Measurements from ENCODE around the gene OR9A4.
"Not testable (repeated sequence)": the region's sequence is repeated elsewhere in the genome, so short reads cannot be mapped to it uniquely, and the experiment has no call there.

Gene OR9A4, protein sequence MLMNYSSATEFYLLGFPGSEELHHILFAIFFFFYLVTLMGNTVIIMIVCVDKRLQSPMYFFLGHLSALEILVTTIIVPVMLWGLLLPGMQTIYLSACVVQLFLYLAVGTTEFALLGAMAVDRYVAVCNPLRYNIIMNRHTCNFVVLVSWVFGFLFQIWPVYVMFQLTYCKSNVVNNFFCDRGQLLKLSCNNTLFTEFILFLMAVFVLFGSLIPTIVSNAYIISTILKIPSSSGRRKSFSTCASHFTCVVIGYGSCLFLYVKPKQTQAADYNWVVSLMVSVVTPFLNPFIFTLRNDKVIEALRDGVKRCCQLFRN

DNA sequence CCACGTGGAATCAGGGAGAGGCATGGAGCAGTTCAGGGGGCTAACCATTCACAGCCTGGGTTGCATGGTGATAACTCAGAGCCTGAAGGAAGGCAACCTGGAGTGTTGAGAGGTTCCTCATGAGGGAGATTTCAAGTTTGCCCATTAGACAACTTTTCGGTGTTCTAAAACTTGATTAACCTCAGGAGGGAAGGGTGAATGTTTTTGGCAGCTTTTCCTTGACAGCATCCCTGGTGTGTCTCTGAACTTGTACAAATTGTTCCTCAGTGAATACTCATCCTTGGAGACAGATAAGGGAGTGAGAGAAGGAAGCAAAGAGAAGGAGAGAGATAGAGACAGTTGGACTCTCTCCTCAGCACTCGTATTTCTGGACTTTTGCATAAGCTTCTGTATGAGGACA, at the start of gene OR9A4:
Gene OR9A4 (plus strand): TSS at position 301 of the 400 bp plus-strand sequence. CDS start 2,477 bp downstream, outside the sequence.
- no peak for DNase-seq

DNA sequence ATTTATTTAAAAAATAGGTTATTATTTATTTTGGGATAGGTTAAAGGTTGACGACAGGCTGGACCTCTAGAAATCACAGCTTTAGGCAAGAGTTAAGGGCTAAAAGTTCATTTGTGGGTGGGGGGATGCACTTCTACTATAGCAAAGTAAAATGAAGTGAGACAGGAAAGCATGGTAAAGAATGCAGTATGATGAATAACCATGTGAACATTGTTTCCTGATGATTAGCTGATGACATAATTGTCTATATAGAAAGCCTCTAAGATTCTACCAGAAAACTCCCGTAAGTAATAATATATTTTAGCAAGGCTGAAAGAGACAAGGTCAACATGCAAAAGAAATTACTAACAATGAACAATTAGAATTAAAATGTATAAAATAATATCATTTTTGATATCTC, 49.2 kb upstream of the OR9A4 start:
- no peak for DNase-seq

DNA sequence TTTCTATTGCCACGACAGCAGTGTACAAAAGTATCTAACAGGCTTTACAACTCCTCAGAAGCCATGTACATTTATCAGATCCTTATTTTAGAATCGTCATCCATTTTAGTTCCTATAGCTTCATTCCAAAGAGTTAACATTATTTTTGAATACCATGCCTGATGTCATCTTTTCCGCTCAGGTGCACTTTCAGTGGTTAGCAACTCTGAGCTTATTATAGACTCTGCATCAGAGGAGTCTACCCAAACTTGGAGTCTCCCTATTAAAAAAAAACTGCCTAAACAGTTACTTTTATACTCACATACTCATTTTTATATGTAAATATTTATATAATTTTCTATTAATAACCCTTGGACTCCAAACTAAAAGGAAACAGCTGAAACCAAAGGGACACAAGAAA, 43.3 kb upstream of the OR9A4 start:
- DNase-seq = no peak

DNA sequence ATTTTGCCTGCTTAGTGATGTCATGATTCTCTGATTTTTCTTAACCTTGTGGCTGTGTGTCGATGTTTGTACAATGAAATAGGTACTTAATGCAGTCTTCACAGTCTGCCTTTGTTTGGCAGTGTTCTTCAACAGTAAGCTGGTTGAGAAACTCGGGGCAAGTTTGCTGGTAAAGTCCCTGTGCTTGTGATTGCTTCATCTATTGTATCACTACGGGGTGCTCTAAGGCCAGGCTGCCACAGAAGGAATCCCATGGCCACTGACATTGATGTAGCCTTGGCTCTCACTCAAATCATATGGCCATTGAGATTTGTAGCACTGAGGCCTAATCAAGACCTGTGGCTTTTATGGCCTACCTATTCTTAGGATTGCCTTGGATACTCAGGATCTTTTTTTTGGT, 41.4 kb upstream of the OR9A4 start:
- no peak for DNase-seq

DNA sequence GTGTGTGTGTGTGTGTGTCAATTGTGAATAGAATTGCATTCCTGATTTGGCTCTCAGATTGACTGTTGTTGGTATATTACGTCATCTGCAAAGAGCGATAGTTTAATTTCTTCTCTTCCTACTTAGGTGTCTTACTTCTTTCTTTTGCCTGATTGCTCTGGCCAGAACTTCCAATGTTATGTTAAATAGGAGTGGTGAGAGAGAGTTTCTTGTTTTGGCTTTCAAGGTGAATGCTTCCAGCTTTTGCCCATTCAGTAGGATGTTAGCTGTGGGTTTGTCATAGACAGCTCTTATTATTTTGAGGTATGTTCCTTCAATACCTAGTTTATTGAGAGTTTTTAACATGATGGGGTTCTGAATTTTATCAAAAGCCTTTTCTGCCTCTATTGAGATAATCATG, 40.7 kb upstream of the OR9A4 start:
- DNase-seq = no peak

DNA sequence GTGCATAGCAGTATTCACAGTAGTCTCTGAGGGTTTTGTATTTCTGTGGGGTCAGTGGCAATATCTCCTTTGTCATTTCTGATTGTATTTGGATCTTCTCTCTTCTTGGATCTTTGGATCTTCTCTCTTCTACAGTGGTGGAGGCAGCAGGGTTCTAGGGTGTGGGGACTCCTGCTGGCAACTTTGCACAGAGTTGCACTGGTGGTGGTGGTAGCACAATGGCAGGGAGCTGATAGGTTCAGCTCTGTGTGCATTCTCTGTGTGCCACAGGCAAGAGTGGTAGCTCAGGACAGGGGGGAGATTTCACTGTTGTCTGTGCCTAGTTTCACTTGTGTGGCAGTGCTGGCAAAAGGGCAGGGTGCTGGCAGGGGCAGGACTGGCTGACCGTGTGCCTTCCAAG, 39.8 kb upstream of the OR9A4 start:
- DNase-seq = no peak

DNA sequence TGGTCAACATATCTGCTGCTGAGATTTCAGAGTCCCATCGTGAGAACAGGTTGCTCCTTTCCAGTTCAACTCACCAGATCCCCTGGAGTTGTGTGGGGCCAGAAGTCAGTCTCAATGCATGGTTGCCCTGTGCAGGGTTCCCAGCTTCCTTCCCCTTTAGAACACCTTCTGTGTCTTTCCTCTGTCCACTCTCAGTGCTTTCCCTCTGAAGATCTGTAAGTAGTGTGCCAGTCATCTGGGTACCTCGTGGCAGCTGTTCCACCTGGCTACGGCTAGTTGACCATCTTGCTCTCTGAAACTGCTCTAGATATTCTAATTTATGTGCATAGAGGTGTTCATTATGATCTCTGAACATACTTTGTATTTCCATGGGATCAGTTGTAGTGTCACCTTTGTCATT, 38.8 kb upstream of the OR9A4 start:
- DNase-seq = no peak

DNA sequence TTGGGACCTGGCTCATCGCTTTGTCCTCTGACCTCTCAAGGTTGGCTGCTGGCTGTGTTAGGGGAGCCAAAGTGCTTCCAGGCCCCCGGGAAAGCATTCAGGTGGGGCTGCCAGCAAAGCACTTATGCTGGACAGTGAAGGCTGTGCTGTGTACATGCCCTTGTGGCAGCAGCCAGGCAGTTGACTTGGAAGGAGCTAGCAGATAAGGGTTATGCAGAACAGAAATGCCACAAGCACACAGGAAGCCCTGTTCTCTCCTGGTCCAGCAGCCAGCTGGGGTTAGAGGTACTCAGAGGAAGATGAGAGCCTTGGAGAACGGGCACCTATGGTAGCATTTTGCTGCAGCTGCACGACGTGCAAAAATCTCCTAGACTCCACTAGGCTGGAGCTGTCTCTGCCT, 35.2 kb upstream of the OR9A4 start:
- no peak for DNase-seq

DNA sequence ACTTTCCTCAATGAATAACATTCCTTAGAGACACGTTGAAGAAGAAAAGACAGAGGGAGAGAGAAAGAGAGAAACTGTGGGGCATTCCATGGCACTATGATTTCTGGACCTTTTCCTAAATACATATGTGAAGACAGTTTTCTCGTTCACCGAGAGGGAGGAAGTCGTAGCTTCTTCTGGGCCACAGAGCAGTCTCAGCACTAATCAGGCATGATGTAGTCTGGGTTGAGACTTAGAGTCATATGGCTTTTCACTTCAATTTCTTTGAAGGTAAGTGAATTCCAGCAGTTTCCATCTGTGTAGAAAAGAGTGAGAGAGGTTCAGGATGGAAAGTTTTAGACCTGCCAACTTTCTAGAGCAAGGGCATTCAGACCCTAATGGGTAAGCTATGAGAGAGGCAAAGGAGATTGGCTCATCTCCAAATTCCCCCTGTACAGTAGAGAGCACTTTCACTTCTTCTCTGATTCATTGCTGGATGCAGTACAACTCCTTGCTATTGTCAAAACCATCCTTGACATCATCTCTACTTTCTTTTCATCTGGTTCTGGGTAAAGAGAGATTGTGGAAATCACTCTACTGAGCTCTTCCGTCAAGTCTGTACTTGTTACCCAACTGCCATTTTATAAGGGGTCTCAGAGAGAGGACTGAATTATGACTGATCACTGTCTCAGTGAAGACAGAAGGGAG, 31.5 kb upstream of the OR9A4 start:
- DNase-seq = no peak

DNA sequence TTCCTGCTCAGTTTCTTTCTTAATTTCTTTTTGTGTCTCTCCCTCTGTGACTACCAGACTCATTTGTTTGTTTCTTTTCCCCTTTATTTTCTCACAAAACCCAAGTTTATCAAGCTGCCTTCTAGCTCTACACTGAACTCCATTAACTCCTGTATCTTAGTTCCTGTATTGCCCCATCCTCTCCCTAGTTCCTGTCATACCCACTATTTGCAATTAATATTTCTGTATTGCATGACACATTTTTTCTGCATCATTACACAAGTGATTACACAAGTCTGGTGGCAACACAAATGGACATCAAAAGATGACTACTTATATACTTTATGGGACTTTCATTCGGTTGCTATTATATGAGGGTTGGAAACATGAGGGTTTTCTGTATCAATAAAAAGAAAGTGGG, 26.9 kb upstream of the OR9A4 start:
- DNase-seq = no peak

DNA sequence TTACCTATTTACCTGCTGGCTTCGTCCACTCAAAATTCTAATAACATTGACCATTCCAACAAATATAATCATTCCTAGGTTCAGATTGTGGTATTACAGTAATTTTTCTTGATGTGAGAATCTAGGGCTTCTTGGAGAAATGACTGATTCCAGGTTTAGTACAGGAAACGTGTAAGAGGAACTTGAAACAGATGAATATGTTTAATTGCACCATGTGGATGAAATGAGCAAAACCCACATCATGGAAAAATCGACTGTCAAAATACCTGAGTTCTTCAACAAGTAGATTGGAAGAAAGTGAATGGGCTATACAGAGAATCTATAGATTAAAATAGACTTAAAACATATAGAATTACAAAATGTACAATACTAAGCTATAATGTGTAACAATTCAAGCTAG, 24.9 kb upstream of the OR9A4 start:
- DNase-seq = no peak

DNA sequence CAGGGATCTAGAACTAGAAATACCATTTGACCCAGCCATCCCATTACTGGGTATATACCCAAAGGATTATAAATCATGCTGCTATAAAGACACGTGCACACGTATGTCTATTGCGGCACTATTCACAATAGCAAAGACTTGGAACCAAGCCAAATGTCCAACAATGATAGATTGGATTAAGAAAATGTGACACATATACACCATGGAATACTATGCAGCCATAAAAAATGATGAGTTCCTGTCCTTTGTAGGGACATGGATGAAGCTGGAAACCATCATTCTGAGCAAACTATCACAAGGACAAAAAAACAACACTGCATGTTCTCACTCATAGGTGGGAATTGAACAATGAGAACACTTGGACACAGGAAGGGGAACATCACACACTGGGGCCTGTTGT, 16.8 kb upstream of the OR9A4 start:
- DNase-seq = not testable (repeated sequence)

DNA sequence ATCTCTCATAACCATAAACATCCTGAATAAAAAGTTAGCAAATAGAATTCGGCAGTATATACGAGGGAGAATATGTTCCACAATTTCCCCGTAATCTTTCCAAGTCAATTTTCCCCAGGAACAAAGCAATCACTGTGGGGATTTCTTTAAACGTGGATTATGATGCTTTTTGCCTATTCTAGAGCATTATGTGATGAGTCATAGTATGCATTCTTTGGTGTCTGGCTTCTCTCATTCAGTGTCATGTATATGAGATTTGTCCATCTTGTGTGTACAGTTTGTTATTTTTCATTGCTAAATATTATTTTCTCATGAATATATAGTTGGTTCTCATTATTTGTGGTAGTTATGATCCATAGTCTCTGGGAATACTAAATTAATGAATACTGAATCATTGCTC, 9.9 kb upstream of the OR9A4 start:
- no peak for DNase-seq

DNA sequence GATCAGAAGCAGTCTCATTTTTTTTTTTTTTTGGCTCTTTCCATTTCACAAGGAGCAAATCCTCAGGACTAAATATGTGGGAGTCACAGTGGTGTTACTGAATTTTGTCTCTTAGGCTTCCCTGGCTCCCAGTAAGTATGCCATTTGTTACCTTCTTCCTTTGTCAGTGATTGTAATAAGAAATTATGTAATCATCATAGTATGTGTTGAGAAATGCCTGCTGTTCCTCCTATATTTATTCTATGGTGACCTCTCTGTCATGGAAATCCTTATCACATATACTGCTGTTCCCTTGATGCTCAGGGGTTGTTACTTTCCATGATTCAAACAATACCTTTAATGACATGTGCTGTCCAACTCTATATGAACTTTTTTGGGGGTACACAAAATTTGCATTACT, 4.8 kb upstream of the OR9A4 start:
- DNase-seq = no peak

DNA sequence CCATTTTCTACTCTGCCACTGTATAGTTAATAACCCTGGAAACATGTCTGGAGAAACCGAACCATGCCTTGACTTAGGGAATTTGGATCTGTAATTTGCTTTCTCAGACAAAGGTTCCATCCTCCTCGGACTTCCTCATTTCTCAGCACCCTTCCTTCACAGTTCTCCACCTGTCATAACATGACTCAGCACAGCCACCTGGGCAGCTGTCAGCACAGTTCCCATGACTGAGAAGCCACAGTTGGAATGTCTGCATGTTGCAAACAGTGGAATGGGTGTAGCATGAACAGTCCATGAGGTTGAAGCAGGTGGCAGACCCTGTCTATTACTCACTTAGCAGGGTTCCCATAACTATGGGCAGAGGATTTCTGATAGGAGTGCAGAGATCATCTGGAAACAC, 634 bp upstream of the OR9A4 start:
- DNase-seq = no peak

DNA sequence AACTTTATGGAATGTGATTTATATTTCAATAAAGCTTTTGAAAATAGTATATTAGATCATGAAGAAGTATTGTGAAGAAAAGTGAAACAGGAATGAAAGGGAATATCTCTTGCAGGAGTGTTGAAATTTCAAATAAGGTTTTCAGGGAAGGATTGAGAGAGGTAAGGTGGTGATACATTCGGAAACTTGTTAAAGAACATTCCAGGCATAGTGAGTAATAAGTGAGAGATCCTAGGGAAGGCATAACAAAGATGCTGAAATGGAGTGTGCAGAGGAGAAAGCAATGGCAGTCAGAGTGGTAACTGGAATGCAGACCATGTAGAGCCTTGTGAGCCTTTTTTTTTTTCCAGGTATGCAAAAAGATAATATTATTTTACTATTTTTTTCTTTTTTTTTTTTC, 4.1 kb downstream of the OR9A4 start:
- DNase-seq = no peak

DNA sequence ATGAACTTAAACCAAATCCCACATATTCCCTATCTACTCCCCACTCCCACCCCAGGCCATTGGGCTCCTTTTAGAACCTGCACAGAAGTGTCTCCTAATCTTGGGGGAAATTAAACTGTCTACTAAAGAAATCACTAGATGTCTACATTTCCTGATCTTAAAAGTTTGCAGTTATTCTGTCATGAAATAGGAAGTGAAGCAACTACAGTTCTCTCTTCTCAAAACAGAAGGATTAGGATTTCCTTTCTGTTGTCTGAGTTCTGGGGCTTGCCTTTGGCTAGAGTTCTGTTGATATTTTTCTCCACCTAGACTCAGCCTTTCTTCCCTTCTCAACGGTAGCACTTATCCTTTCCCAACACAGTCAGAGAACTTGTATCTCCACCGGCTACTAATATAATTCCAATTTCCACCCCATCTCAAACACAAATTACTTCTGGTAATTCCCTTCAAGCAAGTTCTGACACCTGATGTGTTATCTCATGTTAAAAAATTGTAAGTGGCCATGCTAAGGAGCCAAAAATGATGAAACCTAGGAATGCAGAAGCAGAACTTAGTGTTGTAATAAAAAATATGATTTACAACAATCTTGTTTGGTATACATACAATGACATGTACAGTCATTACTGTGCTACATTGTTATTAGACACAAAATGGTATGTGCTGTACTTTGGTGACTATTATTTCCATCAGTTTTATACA, 12.1 kb downstream of the OR9A4 start:
- no peak for DNase-seq

DNA sequence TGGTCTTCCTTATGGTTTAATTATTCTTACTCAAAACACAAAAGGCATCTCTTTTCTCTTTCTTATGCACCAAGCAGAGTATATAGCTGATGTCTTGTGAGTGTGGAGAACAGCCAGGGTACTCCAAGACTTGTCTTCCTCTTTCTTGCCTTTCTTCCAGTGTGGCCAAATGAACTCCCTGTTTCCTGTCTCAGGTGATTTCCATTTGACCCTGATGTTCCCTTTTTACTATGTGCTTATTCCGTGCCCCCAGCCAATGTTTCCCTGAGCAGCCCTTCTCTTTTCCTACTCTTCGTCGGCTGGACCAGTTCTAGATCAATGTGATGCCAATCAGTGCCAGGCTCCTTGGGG, 12.6 kb downstream of the OR9A4 start:
- DNase-seq = no peak

DNA sequence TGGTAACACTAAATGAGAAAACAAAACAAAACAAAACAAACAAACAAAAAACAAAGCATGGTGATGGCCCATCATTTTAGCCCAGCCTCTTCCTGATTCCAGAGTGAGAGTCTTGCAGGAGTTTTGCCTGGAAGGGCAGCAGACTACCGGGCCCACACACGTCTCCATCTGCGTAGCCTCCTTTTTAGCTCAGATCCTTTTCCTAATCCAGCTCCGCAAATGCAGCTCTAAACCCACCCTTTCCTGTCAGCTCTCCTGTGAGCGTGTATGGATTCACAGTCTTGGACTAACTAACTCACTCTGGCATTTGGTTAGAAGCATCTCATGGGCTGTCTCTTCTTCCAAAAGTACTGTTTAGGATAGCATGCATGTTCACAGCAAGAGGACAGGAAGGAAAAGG, 14.0 kb downstream of the OR9A4 start:
- DNase-seq = no peak

DNA sequence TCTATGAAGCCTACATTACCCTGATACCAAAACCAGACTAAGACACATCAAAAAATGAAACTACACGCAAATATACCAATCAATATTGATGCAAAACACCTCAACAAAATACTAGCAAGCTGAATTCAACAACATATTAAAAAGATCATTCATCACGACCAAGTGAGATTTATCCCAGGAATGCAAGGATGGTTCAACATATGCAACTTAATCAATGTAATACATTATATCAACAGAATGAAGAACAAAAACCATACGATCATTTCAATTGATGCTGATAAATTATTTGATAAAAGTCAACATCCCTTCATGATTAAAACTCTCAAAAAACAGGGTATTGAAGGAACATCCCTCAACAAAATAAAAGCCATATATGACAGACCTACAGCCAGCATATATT, 24.9 kb downstream of the OR9A4 start:
- no peak for DNase-seq

DNA sequence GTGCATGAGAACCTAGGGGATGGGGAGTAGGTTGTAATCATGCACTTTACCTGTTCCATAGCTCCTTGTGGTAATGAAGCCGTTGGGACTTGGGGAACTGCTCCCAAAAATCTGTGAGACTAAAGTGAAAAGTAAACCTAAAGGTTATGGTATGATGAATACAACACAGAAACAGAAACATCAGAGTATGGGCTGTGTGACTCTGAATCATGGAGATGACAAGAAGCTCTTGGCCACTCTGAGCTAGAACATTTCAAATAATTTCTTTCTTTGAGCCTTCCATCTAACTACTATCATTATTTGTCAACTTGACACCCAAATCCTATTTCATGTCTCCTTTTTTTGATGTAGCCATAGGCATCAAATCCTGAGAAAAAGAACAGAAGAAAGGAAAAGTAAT, 27.6 kb downstream of the OR9A4 start:
- DNase-seq = no peak

DNA sequence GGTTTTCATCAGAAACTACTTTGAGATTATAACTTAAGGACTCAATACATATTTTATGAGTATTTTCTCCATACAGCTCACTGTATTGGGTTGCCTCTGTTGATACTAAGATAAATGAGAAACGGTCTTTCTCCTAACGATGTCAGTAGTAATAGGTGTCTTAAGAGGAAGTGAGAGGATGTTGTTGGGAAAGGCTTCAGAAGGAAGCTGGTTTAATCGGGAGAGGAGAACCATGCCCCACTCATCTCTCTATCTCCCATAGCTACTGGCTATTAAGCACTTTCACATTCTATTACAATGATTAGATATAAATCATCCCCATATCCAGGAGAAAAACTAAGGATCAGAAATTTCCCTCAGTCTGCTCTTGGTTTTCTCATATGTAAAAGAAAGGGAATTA, 28.6 kb downstream of the OR9A4 start:
- DNase-seq = no peak

DNA sequence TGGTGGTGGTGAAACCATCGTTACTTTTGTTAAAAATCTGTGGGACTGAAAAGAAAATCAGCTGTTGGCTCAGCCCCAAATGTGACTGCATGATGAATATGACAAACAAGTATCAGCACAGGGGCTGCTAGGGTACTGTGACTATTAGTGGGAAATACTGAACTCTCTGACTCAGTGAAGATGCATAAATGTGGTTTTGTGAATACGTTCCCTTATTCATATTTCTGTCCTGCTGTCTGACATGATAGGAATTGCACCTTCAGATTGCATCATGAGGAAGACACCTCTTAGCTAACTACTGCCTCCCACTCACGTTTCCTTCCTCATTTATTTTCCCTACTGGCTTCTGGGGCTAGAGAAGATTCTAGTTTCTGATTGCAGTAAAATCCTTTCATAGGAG, 29.2 kb downstream of the OR9A4 start:
- DNase-seq = no peak

DNA sequence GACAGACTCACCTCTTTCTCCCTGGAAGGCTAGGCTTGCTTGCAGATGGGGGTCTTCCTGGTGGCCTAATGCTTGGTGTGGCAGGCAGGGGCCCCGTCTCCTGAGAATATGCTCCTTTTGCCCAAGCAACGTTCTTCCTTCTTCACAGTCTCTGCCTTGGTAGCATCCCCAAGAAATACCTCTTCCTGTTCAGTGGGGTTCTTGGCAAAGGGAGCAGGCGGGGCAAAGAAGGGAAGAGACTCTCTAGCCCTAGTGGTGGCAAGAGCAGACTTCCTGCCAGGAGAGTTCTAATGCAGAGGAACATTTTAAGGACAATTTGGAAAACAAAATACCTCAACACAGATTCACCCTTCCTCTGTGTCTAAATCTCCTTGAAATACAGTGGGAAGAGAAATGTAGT, 30.6 kb downstream of the OR9A4 start, which contains the start of gene CLEC5A:
Gene CLEC5A (minus strand): TSS at position 179 of the 400 bp plus-strand sequence. CDS start 682 bp downstream, outside the sequence.
- no peak for DNase-seq

Data from NCI-H1436 treated with DMSO at 0.1 percent for 48 hours (cell line).